Activated CD4-positive, alpha-beta T cell treated with anti-CD3 and anti-CD28 coated beads for 1 hour (primary cell): ENCODE results near the gene GPT2.
"Not testable (repeated sequence)": the region's sequence is repeated elsewhere in the genome, so short reads cannot be mapped to it uniquely, and the experiment has no call there.

Experiments used
- DNase-seq: peaks from one replicate; pipeline ENCODE4 v3.0.0-alpha.2; 2020

The GPT2 gene

DNA sequence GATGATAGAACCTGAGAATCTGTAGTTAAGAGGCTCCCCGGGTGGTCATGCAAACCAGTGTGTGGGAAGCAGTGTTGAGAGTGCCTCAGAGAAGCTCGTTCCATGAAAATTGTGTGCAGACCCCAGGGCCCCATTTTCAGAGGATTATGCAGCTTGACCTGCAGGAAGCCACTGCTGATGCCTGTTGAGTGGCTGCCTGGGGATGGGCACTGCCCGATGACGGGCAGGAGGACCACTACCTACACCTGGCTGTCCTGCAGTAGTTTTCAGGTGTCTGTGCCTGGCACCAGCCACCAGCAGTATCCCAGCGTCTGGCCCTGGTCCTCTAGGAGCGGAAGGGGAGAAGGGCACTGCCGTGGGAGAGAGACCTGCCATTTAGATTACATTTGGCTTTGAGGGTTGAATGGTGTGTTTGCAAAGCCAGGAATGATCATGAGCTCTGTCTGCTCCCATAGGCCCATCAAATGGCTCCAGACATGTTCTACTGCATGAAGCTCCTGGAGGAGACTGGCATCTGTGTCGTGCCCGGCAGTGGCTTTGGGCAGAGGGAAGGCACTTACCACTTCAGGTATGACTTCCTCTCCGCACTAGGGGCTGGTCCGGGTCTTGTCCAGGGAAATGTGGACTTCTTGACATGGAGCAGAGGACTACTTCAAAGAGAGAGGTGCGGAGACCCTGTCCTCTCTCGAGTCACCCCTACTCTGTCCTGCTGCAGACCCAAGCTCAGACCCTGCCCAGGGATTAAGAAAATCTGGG is 42.5 kb downstream of the GPT2 start:
- no peak for DNase-seq

DNA sequence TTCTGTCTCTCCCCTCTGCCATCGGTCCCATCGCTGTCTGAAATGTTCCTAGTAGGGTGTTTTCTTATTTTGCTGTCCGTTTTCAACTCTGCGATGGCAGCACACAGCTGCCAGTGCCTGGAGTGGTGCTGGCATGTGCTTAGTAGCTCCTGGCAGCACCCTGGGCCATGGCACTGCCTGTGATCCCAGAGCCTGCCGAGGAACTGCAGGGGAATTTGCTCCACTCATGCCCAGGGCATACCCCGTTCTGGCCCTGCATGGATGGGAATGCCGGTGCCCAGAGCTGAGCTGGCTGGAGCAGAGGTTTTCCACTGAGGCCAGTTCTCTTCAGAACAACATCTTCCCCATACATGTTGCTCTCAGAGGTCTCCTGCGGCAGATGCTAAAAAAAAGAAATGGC is 43.1 kb downstream of the GPT2 start:
- DNase-seq: no peak

DNA sequence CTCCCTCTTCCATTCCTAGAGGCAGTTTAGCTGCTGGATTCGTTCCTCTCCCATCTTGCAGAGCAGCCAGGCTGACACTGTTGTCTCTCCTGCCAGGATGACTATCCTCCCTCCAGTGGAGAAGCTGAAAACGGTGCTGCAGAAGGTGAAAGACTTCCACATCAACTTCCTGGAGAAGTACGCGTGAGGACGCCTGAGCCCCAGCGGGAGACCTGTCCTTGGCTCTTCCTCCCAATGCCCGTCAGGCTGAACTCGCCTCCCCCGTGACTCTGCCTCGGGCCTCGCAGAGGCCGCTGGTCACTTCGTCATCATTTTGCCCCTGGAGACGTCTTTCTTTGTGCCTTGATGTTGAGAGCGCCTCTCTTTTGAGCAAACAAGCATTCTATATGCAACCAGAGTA is 44.6 kb downstream of the GPT2 start:
- no peak for DNase-seq

DNA sequence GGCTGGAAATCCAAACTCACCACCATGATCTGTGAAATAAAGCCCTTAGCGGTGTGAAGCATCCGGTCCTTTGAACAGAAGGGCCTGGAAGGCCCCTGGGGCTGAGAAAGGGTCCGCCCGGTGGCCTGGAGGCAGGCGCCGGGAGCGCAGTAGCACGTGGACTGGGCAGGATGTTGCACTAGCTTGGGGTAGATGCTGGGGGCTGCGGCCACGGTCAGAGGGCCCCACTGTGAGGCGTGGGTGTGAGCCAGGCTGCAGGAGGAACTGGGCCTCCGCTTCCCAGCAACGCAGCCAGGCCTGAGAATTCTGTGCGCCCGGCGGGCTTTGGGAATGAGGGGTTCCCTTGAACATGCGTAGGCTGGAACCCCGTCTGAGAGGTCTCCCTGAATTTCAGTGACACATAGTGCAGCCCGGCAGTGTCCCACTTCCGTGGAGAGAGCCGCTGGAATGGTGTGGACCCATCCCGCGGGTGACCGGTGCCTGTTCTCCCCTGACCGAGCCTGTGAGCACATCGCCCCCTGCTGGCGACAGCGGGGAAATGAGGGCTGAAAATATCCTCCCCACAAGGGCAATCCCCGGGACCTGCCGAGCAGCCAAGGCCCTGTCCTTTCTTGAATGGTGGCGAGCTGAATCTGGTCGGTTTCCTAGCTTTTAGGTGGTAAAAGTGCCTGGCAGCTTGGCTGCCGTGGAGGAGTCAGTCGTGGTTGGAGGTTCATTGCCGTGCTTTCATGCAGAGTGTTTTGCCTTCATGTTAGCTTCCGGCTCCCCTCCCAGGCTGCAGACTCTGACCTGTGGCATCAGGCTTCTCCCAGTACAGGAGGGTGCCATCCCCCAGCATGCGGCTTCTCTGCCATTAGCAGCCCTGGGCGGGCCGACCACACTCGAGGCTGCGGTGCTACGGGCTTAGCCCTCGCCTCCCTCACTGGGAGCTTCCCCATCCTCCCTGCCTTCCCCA is 45.5 kb downstream of the GPT2 start:
- DNase-seq: peak; percentile 37

DNA sequence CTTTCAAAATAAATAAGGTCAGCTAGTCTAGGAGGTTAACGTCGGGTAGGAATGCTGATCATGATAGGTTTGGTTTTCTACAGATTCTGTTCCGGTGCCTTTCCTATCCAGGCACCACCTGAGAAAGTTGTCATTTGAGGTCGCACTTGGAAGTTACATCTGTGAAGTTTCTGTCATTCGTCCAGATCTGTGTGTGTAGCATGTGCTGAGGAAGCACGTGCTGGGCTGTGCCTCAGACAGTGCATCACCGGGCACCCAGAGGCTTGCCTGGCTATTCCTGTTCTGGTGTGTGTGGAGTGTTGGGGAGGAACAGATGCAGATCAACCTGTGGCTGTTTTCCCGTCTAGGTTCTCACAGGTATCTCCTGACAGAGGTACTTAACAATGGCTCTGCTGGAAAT is 46.7 kb downstream of the GPT2 start:
- DNase-seq: no peak

DNA sequence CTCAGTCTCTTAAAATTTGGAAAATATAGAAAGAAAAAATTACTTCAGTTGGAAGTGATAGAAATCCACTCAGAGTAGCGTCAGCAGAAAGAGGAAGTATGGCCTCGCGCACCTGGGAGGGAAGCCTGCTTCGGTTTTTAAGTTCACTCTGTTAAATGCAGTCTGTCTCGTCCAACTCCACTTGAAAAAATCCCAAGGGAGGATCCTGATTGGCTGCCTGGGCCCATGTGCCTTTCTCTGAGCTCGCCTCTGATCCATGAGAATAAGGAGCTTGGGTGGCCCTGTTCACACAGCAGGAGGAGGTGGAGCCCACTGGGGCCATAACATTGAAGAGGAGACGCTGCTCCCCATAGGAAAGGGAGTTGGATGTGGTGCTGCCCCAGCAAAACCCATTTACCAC is 48.6 kb downstream of the GPT2 start:
- no peak for DNase-seq

DNA sequence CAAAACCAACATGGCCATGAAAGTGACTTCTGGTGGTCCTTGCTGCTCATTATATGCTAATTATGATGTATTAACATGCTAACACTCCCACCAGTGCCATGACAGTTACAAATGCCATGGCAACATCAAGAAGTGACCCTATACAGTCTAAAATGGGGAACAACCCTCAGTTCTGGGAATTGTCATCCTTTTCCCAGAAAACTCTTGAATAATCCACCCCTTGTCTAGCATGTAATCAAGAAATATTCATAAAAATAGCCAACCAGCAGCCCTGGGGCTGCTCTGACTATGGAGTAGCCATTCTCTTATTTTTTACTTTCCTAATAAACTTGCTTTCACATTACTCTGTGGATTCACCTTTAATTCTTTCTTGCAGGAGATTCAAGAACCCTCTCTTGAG is 53.4 kb downstream of the GPT2 start:
- no peak for DNase-seq

DNA sequence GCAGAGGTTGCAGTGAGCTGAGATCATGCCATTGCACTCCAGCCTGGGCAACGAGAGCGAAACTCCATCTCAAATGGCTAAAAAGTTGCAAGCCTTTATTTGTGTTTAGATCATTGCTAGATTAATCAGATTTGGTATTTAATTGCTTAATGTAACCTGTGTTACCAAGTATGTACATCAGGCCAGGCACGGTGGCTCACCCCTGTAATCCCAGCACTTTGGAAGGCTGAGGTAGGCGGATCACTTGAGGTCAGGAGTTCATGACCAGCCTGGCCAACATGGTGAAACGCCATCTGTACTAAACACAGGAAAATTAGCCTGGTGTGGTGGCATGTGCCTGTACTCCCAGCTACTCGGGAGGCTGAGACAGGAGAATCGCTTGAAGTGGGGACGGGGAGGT is 60.6 kb downstream of the GPT2 start:
- not testable (repeated sequence) for DNase-seq

DNA sequence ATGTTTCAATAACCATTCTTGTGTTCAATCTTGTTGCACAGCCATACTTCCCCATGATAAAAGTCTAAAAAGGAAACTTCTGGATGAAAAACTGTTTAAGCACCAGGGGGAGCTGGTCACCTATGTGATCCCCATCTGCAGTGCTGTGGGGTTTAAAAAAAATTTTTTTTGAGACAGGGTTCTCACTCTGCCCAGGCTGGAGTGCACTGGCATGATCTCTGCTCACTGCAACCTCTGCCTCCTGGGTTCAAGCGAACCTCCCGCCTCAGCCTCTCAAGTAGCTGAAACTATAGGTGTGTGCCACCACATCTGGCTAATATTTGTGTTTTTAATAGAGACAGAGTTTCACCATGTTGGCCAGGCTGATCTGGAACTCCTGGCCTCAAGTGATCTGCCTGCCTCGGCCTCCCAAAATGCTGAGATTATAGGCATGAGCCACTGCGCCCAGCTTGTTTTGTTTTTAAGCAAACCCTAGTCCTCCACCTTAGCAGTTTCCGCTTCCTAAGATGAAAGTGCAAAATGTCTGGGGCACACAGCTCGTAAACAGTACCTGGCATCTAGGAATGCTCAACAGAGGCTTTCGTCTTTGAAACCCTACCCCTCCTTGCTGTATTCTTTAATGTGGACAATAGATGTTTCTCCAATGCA is 63.9 kb downstream of the GPT2 start:
- no peak for DNase-seq

DNA sequence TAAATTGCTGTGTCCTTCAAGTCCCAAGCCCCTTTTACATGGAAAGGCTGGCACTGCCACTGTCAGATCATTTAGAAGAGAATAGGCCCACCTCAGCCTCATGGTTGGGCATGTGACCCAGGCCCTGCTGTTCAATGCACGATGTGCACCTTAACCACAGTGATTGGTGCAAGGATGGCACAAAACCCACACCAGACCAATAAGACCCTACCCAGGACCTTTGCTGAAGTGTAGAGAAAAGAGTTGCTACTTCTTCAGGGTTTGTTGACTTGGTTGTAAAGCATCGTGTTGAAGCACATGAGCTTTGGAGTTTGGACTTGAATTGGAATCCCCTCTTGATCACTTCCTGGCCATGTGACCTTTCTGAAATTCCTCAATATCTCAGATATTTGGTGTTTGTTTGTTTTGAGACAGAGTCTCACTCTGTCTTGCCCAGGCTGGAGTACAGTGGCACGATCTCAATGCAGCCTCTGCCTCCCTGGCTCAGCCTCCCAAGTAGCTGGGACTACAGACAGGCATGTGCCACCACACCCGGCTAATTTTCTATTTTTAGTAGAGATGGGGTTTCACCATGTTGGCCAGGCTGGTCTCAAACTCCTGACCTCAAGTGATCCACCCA is 64.5 kb downstream of the GPT2 start:
- DNase-seq: no peak

DNA sequence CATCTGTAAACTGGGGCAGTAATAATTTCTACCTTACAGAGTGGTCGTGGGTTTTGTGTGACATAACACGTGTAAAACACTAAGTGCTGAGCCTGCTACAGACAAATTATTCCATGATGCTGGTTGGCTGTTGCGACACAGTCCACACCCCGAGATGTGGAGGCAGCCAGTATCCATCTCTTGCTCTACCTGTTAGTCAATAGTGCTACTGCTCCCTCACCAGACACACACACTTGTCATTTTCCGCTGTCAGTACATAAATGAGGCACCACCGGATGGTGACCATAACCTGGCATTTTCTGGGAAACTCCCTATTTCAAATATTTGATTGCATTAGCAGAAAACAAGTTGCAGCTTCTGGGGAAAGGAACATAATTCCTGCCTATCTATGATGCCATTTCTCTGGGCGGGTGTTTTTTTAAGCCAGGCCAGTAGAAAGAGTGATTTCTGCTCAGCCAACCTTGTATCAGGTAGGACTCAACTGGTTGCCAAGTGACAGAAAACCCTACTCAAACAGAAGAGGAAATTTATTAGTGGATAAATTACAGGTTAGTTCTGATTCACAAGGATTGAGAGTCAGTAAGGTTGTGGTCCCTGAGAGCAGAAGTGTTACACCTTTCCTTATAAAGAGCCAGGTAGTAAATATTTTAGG is 65.2 kb downstream of the GPT2 start:
- no peak for DNase-seq

DNA sequence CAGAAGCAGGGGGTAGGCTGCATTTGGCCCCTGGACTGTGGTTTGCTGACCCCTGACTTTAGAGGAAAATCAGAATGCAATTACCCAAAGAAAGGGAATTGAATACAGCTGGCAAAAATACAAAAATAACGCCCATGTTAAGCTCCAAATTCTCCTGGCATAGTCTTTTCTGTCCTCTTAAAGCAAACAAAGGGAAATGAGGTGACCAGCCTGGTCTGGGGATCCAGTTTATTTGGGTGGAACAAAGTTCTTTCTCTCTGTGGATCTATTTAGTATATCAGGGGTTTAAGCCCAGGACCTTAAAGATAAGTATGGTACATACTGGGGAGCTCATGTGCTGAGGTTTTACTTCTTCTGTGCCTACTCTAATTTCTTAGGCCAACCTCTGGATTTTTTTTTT is 65.8 kb downstream of the GPT2 start:
- no peak for DNase-seq

DNA sequence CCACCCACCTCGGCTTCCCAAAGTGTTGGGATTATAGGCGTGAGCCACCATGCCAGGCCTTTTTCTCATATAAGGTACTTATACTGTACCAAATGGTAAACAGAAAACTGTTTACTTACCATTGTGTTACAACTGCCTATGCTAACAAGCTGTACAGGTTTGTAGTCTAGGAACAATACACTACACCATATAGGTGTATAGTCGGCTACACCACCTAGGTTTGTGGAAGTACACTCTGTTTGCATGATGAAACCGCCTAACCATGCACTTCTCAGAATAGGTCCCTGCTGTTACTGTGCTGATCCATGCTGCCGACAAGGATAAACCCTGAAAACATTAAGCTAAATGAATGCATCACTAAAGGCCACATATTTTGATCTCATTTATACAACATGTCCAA is 70.4 kb downstream of the GPT2 start:
- DNase-seq: no peak

DNA sequence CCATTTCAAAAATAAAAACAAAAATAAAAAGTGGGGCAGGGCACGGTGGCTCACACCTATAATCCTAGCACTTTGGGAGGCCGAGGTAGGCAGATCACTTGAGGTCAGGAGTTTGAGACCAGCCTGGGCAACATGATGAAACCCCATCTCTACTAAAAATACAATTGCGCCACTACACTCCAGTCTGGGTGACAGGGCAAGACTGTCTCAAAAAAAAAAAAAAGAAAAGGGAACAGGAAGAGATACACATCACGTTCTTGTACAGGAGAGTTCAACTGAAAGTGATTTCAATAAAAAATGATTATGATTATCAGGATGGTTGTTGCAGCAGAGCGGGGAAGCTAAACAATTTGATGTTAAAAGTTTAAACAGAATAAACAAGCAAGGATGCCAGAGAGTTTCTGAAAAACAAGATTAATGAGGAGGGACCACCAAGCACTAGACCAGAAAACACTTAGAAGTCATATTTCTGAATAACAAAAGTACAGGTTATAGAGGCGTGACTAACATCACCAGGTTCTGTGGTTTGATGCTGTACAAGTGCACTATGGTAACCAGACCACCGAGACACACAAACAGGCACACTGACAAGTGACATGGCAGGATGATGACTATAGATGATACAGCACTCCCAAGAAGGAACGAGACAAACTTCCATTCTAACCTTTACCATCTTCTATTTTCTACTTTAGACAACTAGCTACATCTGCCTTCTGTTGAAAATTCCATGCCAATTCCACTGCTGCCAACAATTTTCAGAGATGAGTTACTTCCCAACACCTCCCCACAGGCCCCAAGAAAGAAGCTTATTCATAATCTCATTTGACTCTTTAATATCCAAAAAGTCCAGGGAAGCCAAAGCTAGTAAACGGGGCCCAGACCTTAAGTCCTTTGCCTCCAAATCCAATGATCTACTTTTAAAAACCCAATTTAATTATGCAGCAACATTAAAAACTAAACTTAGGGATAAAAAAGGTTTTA is 77.5 kb downstream of the GPT2 start:
- no peak for DNase-seq

DNA sequence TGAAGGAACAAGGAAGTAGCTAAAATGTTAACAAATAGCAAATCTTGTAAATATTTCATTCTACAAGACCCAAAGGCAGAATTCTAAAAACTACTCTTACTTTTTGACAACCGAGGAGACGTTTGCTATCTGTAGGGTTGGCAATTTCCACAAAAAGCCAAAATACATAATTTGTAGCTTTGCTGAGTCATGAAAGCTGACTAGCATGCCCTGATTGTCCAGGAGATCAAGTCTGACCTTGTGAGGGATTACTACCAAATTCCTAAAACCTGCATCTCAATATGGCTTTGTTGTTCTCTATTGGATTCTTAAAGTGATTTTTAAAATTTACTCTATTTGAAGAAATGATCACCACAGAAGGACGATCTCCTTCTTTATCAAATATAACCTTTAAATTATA is 78.5 kb downstream of the GPT2 start:
- no peak for DNase-seq

DNA sequence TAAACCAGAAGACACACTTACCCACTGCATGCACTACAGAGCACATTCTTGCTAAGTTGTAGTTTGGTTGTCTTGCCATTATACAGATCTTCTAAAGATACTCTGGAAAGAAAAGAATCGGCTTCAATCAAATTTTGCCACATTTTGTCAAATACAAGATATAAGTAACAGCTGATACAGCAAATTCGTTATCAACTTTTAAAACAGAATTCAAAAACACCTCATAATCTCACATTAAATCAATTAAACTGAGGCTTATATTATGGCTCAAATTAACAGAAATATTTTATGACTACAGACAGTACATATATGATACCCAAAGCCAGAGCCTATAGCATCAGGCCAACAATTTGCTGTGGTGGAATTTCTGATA is 83.9 kb downstream of the GPT2 start:
- no peak for DNase-seq

DNA sequence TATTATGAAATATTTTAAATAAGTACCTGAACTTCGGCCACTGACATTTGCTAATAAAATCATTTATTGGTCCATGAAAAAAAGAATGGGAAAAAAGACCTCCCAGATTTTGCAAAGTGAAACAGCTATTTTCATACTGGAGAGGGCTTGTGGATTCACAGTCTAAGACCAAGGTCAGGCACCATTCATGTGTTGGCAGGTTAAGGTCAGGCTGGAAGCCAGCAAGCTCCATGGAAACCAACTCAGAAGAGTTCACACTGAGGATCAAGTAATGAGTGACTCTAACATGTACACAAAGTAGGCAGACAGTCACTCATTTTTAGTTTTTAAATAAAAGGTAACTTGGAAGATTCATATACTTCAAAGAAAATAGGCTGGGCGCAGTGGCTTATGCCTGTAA is 85.9 kb downstream of the GPT2 start:
- DNase-seq: no peak

DNA sequence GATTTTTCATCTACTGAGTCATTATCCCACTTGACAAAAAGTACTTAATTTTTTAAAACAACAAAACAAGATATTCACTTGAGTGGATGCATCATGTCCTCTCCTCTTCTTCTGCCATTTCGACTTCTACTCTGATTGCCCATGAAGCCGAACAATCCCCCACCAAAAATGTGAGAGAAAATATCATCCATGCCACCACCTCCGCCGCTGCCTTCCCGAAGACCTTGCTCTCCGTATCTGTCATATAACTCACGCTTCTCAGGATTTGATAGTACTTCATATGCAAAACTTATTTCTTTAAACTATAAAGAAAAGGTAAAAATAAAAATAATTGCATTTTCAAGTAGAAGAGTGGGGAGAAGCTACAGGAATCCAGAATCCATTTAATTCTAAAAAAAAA is 87.1 kb downstream of the GPT2 start:
- no peak for DNase-seq

DNA sequence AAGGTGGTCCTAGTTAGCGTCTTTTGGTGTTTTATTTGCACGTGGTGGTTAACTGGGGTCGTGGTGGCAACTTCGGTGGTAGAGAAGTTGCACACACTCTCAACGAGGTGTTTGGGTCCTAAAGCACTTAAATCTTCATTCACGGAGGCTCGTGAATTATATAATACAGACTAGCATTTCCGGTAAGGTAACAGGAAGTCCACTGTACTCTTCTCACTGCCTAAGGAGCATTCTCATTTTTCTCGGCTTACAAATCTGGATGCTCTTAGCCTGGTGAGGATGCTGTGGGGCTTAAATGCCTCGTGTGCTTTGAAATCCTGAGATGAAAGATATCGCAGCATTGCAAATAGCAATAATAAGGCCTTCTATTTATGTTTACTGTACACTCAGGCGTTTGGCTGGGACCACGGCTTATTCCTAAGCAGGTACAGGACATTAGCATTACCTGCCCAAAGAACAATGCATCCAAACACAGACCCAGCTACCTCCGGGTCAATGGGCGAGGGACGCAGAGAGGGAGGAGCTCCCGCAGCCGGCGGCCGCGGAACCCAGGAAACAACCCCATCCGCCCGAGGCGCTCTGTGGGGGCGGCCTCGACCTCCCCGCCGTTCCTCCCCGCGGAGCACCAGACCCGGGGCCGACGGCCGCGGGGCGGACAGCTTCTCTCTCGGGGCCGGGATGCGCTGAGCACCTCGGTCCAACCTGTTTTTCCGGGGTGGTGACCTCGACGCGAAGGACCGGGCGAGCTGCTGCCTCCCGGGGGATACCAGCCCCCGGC is 88.5 kb downstream of the GPT2 start:
- peak; percentile 16 for DNase-seq

DNA sequence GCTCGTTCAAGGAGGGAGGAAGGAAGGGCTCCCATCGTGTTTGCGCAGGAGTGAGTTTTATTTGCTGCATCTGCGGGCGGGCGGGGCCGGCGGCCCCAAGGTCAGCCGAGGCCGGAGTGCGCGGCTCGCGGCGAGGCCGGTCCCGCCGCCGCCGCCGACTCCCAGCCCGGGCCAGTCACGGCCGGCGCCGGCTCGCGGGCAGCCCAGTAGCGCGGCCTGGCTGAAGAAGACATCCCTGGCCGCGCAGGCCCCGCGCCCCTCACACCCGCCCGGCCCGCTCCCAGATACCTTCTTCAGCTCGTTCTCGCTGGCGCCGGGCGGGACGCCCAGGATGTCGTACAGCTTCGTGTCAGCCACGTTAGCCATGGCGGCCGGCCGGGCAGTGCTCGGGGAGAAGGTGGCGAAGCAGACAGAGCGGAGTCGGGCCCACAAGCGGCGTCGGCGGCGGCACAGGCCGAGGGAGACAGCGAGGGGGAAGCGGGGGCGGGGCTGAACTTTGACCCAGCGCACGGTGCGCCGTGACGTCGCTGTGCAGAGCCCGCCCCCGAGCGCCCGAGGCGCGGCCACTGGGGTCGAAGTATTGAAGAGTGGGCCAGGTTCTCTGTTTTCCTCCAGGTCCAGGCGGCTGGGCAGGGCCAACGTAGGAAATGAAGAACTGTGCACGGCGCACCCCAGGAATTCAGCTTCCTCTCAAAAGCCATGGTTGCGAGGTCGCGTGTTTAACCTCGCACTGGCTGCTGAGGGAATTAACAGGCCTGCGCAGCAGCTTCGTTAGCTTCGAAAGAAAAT is 89.2 kb downstream of the GPT2 start, which contains the start of gene DNAJA2:
Gene DNAJA2, minus strand, starts transcription at position 468 of the 789 bp plus-strand sequence. Its CDS starts 102 bp downstream, at position 366.
- DNase-seq: peak; percentile 86
